OCI-LY3 (cell line): ENCODE data around the gene CA10.

ENCODE experiments used
- H2AFZ ChIP-seq: fragments of 200-600, 300-600 bp; shearing (Covaris generic); 2 replicates; pipeline ENCODE4 v1.6.0; 2014; ENCODE audit warnings: antibody characterized with exemption, low read depth, low read length
- H3K27ac ChIP-seq: fragments of 200-600, 300-600 bp; sonication (generic); 2 replicates; pipeline ENCODE4 v1.5.1; 2014; ENCODE audit warnings: mild to moderate bottlenecking, low read length, moderate library complexity, mixed read lengths
- H3K27me3 ChIP-seq: fragments of 200-600, 300-600 bp; sonication (generic); 2 replicates; pipeline ENCODE4 v1.6.1; 2014; ENCODE audit warnings: low read depth, low read length, mixed read lengths
- H3K36me3 ChIP-seq: fragments of 200-600, 300-600 bp; sonication (generic); replicated peaks from 2 replicates; pipeline ENCODE3; 2014; ENCODE audit warnings: low read depth, low read length, mixed read lengths
- H3K4me1 ChIP-seq: fragments of 300-600, 200-600 bp; sonication (generic); 2 replicates; pipeline ENCODE4 v1.6.1; 2014; ENCODE audit warnings: low read length, mixed read lengths
- H3K4me2 ChIP-seq: fragments of 200-600, 300-600 bp; sonication (generic); 2 replicates; pipeline ENCODE4 v1.6.1; 2014; ENCODE audit warnings: low read length, mixed read lengths
- H3K4me3 ChIP-seq: fragments of 300-600, 200-600 bp; sonication (generic); 2 replicates; pipeline ENCODE4 v1.5.1; 2014; ENCODE audit warnings: antibody characterized with exemption, mild to moderate bottlenecking, low read length, moderate library complexity
- H3K79me2 ChIP-seq: fragments of 300-600, 200-600 bp; shearing (Covaris generic); 2 replicates; pipeline ENCODE4 v1.6.1; 2014; ENCODE audit warnings: mild to moderate bottlenecking, low read length, mixed read lengths
- H3K9ac ChIP-seq: fragments of 300-600, 200-600 bp; shearing (Covaris generic); 2 replicates; pipeline ENCODE4 v1.6.0; 2014; ENCODE audit warnings: mild to moderate bottlenecking, low read length, moderate library complexity
- H3K9me3 ChIP-seq: fragments of 200-600, 300-600 bp; shearing (Covaris generic); 2 replicates; pipeline ENCODE4 v1.6.1; 2014; ENCODE audit warnings: low read length, mixed read lengths; ENCODE audit not compliant: insufficient read depth
- H4K20me1 ChIP-seq: fragments of 200-600, 300-600 bp; sonication (generic); 2 replicates; pipeline ENCODE4 v1.6.1; 2016; ENCODE audit warnings: low read length, mixed read lengths; ENCODE audit not compliant: insufficient read depth
- EZH2phosphoT487 ChIP-seq: fragments of 200-600 bp; shearing (Covaris generic); IDR thresholded peaks from 2 replicates; pipeline ENCODE4 v1.6.1; 2018; ENCODE audit warnings: antibody characterized with exemption, mixed run types, low read depth
- TF ChIP-seq, protein P1 (sequence below): fragments of 200-600, 300-600 bp; sonication (generic); IDR thresholded peaks from 2 replicates; pipeline ENCODE4 v1.5.1; 2014; ENCODE audit warnings: antibody characterized with exemption, low read length, low read depth

Gene CA10

GRCh38 chr17:51807460-51807859 lies 351.1 kb downstream of the CA10 start:
- Histone ChIP-seq H3K27me3 (peaks cover 9% of the 10 kb centered on the region; the same call in 1 of the 2 replicates), H3K4me3 (no peak overlapping the region), H4K20me1 (no peaks in the 10 kb centered on the region), H3K9me3 (no peaks in the 10 kb centered on the region), H3K4me1 (no peaks in the 10 kb centered on the region), H3K36me3 (no peaks in the 10 kb centered on the region), H3K4me2 (no peak overlapping the region), H2AFZ (no peak overlapping the region), H3K9ac (no peak overlapping the region), H3K79me2 (no peaks in the 10 kb centered on the region), H3K27ac (no peak overlapping the region)
- TF ChIP-seq, protein P1, sequence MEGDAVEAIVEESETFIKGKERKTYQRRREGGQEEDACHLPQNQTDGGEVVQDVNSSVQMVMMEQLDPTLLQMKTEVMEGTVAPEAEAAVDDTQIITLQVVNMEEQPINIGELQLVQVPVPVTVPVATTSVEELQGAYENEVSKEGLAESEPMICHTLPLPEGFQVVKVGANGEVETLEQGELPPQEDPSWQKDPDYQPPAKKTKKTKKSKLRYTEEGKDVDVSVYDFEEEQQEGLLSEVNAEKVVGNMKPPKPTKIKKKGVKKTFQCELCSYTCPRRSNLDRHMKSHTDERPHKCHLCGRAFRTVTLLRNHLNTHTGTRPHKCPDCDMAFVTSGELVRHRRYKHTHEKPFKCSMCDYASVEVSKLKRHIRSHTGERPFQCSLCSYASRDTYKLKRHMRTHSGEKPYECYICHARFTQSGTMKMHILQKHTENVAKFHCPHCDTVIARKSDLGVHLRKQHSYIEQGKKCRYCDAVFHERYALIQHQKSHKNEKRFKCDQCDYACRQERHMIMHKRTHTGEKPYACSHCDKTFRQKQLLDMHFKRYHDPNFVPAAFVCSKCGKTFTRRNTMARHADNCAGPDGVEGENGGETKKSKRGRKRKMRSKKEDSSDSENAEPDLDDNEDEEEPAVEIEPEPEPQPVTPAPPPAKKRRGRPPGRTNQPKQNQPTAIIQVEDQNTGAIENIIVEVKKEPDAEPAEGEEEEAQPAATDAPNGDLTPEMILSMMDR: no peak

- Histone ChIP-seq H3K9me3 (no peaks in the 10 kb centered on the region), H3K4me3 (no peak overlapping the region), H3K9ac (no peak overlapping the region), H3K27ac (no peak overlapping the region), H2AFZ (no peak overlapping the region), H3K27me3 (peaks cover 16% of the 10 kb centered on the region; the same call in 1 of the 2 replicates), H3K4me2 (no peak overlapping the region), H3K36me3 (no peaks in the 10 kb centered on the region), H4K20me1 (no peaks in the 10 kb centered on the region), H3K79me2 (no peaks in the 10 kb centered on the region), H3K4me1 (no peaks in the 10 kb centered on the region)
- TF ChIP-seq, protein P1: no peak
- TF ChIP-seq EZH2phosphoT487: no peak
Observed at GRCh38 chr17:51805765-51806164, 352.7 kb downstream of the CA10 start.

GRCh38 chr17:51805185-51805584 lies 353.3 kb downstream of the CA10 start:
- H3K9ac ChIP-seq: no peak overlapping the region
- no peaks in the 10 kb centered on the region for H3K79me2 ChIP-seq
- no peak overlapping the region for H3K4me3 ChIP-seq
- no peak overlapping the region for H3K27ac ChIP-seq
- no peak overlapping the region for H3K4me2 ChIP-seq
- H3K27me3 ChIP-seq: peaks cover 16% of the 10 kb centered on the region; the same call in 1 of the 2 replicates
- TF ChIP-seq EZH2phosphoT487: no peak
- TF ChIP-seq, protein P1: no peak
- H3K4me1 ChIP-seq: no peaks in the 10 kb centered on the region
- no peak overlapping the region for H2AFZ ChIP-seq
- H4K20me1 ChIP-seq: no peaks in the 10 kb centered on the region
- H3K36me3 ChIP-seq: no peaks in the 10 kb centered on the region
- H3K9me3 ChIP-seq: no peaks in the 10 kb centered on the region

GRCh38 chr17:51803161-51803560 lies 355.4 kb downstream of the CA10 start:
- H3K9me3 ChIP-seq: no peaks in the 10 kb centered on the region
- H3K4me2 ChIP-seq: no peak overlapping the region
- H2AFZ ChIP-seq: no peak overlapping the region
- no peaks in the 10 kb centered on the region for H3K36me3 ChIP-seq
- H3K27me3 ChIP-seq: peaks cover 16% of the 10 kb centered on the region; the same call in 1 of the 2 replicates
- no peaks in the 10 kb centered on the region for H3K4me1 ChIP-seq
- TF ChIP-seq EZH2phosphoT487: no peak
- TF ChIP-seq, protein P1: no peak
- no peak overlapping the region for H3K9ac ChIP-seq
- no peak overlapping the region for H3K4me3 ChIP-seq
- H3K79me2 ChIP-seq: no peaks in the 10 kb centered on the region
- no peaks in the 10 kb centered on the region for H4K20me1 ChIP-seq
- no peak overlapping the region for H3K27ac ChIP-seq
